HG03097 (cell line): ENCODE measurements around the gene GRIP1.
"Not testable (repeated sequence)": the region's sequence is repeated elsewhere in the genome, so short reads cannot be mapped to it uniquely, and the experiment has no call there.

Experiments used
- ATAC-seq: cut with Tn5 transposase; IDR thresholded peaks from one replicate; pipeline ENCODE4 v1.9.1; 2021; ENCODE audit not compliant: unreplicated experiment, low FRiP score

Gene GRIP1

GRCh38 chr12:66539431-66539830, 139.4 kb downstream of the GRIP1 start:
- no peak for ATAC-seq

DNA sequence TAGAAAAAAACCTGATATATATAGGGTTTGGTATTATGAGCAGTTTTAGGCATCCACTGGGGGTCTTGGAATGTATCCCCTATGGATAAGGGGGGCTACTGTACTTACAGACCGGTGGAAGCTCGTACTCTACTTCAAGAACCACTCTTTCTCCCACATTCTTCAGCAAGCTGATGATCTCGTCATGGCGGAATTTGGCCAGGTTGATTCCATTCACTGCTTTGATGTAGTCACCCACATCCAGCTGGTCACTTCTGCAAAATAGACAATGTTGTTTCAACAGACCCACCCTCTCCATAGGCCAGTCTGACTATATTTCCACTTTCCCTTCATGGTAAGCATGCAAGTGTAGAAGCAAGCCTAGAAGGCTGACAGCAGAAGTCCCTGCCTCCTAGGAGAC, 139.9 kb downstream of the GRIP1 start:
- no peak for ATAC-seq

DNA sequence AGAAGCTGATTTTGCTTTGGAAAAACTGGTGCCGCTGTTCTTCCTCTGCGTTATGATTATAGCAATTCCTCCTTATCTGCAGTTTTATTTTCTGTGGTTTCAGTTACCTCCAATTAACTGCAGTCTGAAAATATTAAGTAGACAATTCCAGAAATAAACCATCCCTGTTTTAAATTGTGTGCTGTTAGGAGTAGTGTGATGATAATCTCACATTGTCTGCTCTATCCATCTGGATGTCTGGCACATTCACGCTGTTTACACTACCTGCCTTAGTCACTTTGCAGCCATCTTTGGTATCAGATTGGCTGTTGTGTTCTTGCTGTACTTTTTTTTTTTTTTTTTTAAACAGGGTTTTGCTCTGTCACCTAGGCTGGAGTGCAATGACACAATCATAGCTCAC, 141.0 kb downstream of the GRIP1 start:
- no peak for ATAC-seq

DNA sequence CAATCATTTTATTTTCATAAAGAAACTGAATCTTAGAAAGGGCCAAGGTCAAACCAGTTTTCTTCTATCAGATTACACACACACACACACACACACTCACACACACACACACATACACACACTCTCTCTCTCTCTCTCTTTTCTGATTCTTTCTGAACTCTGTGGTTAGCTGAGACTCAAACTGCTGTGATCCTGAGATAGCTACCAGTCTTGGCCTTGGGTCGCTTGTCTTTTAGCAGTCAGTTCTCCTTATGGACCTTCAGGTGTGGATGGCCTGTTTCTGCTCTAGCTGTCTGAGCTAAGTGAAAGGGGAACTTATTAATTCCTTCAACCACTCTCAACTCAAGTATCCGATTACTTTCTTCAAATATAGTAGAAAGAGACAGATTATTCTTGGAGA, 145.1 kb downstream of the GRIP1 start:
- no peak for ATAC-seq

DNA sequence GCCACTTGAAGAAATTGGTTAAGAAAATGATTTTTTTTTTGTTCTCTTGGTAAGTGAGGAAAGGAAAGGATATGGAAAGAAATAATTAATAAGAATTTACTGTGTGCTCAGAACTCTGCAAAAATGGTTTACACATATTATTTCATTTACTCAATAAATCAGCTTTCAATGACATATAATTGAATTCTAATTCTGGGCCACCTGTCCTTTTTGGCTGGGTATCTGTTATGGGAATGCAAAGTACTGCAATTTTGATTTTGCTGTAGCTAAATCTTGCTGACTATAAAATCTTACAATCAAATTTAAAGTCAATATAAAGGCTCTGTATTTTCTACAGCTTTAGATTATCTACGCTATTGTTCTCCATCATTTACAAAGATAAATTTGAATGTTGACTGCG, 147.1 kb downstream of the GRIP1 start:
- no peak for ATAC-seq

- no peak for ATAC-seq
Observed at GRCh38 chr12:66529934-66530333, 148.9 kb downstream of the GRIP1 start.

- no peak for ATAC-seq
Observed at GRCh38 chr12:66516561-66516960, 162.3 kb downstream of the GRIP1 start.

- ATAC-seq, result no peak
Observed at GRCh38 chr12:66516133-66516532, 162.7 kb downstream of the GRIP1 start.

GRCh38 chr12:66514581-66514980, 164.3 kb downstream of the GRIP1 start:
- no peak for ATAC-seq

DNA sequence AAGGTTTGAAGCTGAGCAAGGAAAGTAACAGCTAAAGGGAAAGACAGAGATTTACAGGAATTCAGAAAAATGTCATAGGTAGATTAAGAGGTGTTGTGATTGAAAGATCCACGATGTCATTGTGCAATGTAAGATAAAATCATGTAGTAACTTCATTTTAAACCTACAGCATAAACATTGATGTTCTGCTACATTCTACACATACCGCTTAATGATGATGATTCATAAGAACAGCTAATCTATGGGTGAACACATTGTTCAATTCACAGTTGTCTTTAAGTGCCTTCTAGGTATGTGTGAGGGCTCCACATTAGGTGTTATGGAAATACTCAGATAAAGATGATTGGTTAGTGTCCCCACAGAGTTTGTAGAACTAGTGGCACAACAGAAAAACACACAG, 170.9 kb downstream of the GRIP1 start:
- ATAC-seq, result no peak

DNA sequence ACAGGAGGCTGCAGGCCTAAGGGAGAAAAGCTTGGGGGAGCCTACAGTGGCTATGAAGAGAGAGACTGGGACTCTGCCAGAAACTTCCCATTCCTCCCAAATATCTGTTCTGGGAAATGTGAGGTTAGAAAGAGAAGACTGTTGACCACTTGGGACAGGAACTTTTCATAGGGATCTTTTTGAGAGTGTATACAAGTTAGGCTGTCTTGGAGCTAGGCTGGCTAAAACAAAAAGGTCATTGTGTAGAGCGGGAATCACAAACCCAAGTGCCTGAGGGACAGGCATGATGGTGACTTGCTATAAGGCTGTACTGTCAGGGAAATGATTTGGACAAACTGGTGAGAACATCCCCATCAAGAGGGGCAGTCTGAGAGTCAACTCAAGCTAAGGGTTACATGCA, 175.1 kb downstream of the GRIP1 start:
- no peak for ATAC-seq

DNA sequence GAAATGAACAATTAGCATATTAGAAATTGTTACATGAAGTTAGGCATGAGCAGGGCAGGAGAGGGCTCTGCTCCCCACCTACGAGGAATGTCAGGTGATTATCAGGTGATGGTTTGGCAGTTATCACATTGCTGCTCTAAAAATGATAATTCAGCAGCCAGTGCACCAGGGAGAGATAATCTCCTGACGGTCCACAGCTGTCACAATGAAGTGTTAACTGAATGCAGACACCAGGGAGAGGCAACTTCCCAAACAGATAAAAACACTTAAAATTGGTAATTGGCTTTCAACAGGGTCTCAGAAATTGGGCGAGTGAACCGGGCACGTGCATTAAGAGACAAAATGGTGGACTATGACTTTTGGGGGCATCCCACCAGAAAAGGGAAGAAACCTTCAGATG, 176.0 kb downstream of the GRIP1 start:
- ATAC-seq, result no peak

- ATAC-seq, result no peak
Observed at GRCh38 chr12:66500841-66501240, 178.0 kb downstream of the GRIP1 start.

GRCh38 chr12:66500091-66500490, 178.8 kb downstream of the GRIP1 start:
- no peak for ATAC-seq

- no peak for ATAC-seq
Observed at GRCh38 chr12:66499000-66499399, 179.9 kb downstream of the GRIP1 start.

DNA sequence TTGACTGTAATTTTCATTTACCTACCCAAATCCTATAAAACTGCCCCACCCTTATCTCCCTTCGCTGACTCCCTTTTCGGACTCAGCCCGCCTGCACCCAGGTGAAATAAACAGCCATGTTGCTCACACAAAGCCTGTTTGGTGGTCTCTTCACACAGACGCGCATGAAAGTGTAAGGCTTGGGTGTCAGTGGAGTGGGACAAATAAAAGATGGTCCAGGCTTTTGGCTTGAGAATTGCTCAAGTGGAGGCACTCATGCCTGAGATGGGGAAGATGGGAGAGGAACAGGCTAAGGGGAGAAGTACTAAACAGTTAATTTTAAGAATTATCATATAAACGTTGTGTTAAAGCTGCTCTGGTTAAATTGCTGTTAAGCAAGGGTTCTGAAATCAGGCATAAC, 180.8 kb downstream of the GRIP1 start:
- ATAC-seq, result not testable (repeated sequence)

DNA sequence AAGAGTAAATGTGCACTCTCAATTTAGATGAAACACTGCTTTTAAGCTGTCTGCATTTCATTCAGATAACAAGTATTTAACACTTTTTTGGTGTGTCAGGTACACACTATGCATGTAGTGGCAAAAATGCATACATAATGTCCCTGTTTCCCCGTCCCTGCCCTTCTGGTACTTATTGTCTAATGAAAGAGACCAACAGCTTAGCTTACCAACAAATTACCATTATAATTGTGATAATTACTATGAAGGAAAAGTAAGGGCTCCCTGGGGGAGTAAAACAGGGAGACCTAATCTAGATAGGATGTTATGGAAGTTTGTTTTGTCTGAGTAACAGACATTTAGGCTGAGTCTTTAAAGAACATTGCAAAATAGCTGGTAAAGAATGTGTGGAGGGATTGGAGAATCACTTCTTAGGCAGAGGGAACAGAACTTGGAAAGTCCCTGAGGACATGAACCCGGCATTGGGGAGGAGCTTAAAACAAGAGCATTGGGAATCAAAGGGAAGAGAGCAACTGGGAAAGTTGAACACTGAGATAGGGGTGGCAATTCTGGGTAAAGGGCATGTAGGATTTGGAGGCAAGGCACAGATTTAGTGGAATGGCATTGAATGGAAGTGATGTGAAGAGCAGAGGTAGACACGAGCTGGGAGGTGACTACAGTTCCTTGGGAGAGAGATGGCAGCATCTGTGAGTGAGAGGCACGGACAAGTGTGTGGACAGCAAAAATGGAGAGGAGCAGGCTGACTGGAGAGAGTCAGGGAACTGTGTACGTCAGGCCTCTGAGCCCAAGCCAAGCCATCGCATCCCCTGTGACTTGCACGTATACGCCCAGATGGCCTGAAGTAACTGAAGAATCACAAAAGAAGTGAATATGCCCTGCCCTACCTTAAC, 181.6 kb downstream of the GRIP1 start:
- no peak for ATAC-seq

- ATAC-seq, result no peak
Observed at GRCh38 chr12:66496595-66496994, 182.3 kb downstream of the GRIP1 start.

DNA sequence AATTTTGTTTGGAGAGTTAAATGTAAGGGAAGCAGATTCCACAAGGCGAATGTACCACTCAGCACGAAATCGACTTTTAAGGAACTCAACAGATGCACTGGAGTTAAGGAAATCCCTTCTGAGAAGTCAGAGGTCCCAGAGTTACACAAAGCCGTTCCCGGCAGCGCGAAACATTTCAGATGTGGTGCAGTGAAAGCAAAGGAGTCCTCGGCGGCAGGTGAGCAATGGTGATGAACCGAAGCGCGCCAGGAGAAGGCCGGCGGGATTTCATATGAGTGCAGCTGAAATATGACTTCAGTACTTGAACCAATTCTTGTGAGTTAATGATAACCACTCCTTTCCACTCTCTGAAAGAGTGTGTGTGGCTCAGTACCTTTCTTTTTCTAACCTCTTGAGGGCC, 183.2 kb downstream of the GRIP1 start:
- no peak for ATAC-seq

GRCh38 chr12:66493819-66494218, 185.1 kb downstream of the GRIP1 start:
- ATAC-seq, result no peak

DNA sequence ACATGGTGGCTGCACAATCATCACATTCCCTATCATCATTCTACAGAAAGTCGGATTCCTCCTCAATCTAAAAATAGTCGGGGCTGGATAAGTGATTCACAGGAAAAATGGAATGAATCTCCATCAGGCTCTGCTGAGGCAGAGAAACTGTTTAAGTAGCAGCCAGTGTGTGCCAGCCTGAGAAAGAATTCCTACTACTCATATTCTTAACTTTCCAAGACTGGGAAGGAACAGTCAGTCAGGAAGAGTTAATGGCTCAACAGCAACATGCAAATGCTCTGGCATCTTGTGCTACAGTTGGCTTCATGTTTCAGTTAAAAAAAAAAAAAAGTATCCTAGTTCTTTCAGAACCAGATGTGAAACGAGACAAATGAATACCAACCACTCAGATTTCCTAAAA, 187.0 kb downstream of the GRIP1 start:
- no peak for ATAC-seq

GRCh38 chr12:66482351-66483203, 196.3 kb downstream of the GRIP1 start:
- ATAC-seq, result no peak
